AG08396 (cell line): Measurements from ENCODE around the gene IGF2R.
"Not testable (repeated sequence)": the region's sequence is repeated elsewhere in the genome, so short reads cannot be mapped to it uniquely, and the experiment has no call there.

ENCODE experiments used
- DNase-seq: peaks from one replicate; pipeline ENCODE4 v3.0.0; 2012; ENCODE audit warnings: low spot score, mixed read lengths

Gene IGF2R

DNA sequence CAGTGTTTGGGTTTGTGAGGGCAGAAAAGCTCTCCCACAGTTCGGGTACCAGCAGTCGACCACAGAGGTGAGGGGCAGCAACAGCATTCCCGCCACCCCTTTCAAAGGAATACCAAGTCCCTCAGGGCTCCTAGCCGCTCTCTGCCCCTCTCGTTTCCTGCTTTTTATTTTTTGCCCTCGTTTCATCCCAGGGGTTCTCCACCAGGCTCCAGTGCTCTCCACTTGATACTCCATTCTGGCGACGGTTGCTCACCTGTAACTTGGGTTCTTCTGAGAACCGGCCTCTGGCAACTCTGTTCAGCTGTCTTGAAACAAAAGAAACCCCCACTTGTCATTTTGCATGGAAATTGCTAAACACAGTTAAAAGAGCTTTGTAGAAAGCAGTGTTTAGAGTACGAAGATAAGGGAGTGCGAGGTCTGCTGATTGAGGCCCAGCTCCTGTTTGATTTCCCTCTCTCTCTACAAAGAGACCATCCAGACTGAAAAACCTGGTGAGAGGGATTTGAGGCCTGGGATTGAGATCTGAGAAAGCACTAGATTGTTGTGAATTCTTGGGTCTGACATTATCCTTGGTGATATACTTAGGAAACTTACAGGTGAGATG, 28.7 kb downstream of the IGF2R start:
- DNase-seq, result no peak

DNA sequence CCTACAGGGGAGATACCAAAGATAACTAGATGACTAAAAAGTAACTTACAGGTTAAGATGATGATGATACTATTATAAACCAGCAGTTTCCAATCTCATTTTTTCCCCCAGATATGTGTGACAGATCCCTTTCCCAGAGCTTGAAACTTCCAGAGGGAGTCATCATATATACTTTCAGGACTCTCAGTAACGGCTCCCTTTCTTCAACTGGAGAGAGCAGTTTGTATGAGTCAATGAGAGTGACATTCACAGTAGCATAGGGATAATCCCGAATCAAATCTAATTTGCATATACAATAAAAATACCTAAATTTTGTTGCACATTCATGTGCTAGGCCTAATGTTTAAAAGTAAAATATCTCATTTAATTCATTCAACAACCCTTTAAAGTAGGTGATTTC, 29.7 kb downstream of the IGF2R start:
- no peak for DNase-seq

DNA sequence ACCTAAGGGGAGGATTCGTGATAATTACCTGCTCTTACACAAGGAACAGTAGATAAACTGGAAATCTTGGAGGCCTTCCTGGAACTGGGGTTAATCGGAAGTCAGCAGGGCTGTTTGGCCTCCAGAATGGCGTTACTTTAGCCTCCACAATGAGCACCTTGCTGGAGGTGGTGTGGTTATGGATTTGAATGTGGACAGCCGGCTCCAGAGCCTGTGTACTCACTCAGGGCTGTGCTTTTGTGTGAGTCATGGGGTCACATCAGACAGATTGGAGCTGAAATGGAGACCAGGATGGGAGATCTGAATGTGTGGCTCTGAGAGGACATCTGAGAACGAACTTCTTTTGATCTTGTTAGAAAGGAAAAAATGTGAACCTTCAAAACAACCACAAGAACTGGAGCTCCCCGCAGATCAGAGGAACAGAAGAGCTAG, 30.4 kb downstream of the IGF2R start:
- no peak for DNase-seq

DNA sequence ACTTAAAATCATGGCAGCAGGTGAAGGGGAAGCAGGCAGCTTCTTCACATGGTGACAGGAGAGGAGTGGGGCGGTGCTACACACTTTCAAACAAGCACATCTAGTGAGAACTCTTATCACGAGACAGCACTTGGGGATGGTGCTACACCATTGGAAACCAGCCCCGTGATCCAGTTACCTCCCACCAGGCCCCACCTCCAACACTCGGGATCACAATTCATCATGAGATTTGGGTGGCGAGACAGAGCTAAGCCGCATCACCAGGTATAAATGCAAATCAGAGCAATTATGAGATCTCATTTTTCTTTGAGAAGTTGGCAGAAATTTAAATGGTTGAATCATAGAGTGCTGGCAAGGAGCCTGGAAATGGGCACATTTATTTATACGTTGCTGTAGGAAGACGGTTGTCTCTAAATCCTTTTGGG, 31.4 kb downstream of the IGF2R start:
- DNase-seq, result no peak

DNA sequence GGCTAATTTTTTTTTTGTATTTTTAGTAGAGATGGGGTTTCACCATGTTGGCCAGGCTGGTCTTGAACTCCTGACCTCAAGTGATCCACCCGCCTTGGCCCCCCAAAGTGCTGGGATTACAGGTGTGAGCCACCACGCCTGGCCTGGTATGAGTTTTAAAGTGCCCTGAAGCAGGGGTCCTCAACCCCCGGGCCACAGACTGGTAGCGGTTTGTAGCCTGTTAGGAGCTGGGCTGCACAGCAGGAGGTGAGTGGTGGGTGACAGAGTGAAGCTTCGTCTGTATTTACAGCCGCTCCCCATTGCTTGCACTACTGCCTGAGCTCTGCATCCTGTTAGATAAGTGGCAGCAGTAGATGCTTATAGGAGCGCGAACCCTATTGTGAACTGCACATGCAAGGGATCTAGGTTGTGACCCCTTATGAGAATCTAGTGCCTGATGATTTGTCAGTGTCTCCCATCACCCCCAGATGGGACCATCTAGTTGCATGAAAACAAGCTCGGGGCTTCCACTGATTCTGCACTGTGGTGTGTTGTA, 32.1 kb downstream of the IGF2R start:
- DNase-seq, result not testable (repeated sequence)

DNA sequence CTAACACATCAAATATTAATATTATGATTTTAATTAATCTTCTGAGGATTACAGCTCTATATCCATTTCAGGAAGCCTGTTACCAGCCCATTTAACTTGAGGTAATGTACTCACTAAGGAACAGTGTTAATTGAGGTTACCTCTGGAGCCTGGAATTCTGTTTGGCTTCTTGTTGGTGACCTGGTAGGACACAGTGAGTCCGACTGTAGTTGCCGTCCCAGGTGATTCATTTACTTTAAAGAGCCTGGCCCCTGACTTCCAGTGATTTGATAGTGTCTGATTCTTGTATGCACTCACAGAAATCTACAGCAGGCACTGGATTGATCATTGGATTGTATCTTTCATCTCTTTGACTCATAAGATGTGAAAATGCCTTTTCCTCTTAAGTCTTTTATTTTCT, 34.0 kb downstream of the IGF2R start:
- no peak for DNase-seq

DNA sequence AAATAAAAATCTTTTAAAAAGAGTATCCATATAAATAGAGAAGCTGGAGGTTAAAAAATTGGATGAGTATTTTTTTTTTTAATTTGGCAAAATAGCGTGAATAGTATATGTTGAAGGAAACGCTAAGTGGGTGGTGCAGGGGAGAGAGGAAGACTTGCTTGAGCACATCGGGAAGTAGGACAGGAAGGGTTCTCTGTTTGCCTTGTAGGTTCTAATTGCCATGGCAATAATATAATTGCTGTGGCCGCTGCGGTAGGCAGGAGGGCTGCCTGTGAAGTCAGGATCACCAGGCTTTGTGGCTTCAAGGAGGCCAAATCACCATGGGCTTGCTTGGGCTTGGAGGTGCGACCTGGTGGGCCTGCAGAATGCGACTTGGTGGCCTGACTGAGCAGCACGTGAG, 35.1 kb downstream of the IGF2R start:
- DNase-seq, result no peak

DNA sequence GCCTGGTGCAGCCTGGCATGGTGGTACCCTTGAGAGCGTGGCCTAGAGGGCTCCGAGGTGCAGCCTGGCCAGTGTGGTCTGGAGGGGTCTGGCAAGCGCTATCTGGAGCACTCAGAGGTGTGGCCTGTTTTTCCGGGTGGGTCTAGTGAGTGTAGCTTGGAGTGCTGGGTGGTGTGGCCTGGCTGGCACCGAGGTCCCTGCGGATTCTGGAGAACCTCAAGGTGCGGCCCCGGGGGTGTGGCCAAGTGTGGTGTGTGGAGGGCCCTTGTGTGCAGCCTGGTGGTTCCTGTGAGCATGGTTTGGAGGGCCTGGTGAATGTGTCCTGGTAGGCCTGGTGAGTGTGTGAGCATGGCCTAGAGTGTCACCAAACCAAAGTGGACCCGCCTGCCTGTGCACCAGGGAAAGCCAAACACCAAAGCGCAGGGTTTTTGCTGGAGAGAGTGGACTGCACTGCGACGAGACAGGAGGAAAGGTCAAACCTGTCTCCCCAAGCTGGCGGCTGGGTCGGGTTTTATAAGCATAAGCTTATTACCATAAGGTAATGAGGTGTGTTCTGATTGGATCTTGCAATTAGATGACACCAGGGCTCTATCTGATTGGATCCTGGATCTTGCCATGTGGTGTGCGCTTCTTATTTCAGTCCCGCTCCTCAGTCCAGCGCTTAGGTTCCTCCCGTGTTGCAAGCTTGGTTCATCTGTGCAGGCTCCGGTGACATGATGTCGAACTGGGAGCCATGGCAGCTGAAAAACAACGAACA, 35.7 kb downstream of the IGF2R start:
- no peak for DNase-seq

DNA sequence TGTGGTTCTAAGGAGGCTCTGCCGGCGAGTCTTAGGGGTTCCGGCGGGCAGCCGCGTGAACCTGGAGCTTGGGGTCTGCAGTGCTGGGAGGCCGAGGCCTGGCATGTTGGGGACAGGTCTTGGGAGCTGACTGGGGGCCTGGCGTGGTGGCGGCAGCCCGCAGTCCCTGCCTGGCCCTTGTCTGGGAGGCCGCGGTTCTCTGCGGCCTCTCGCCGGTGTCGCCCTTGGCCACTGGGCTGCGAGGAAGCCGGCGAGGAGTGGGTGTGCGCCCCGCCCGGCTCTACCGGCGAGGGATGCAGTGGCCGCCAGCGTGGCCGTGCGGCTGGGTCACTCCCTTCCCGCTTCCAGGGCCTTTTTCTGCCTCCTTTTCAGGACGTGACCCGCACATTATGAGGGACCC, 36.3 kb downstream of the IGF2R start:
- no peak for DNase-seq

DNA sequence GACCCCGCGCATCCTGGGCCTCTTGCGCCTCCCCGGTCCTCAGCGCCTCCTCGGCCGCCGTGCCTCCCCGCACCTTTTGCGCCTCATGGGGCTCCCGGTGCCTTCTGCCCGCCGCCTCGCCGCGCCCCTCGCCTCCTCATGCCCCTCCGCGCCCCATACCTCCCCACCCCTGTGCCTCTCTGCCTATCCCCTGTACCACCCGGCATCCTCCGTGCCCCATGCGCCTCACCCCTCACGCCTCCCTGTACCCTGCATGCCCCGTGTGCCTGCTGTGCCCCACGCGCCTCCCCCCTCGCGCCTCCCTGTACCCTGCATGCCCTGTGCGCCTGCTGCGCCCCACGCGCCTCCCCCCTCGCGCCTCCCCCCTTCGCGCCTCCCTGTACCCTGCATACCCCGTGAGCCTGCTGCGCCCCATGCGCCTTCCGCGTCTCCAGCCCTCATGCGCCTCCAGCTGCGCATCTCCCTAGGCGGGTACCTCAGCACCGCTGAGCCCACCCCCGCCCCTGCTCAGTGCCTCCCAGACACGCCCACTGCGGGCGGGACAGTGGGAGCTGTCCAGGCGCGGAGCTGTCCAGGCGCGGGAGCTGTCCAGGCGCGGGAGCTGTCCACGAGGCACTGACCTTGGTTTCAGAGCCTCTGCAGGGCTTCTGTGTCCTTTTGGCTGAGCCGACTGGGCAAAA, 37.1 kb downstream of the IGF2R start:
- DNase-seq, result peak; percentile 74

DNA sequence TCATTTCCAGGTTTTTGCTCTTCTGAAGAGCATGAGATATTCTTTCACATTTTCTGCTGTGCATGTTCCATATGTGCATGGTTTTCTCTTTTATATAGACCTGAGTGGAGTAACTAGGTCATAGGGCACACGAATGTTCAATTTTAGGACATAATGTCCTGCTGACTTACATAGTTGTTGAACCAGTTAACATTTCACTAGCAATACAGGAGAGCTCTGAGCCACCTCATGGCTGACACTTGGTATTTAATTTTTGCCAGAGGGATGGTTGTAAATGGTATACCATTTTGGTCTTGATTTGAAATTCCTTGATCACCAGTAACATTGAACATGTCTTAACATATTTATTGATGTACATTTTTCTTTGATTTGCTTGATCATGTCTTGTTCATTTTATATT, 38.3 kb downstream of the IGF2R start:
- no peak for DNase-seq

DNA sequence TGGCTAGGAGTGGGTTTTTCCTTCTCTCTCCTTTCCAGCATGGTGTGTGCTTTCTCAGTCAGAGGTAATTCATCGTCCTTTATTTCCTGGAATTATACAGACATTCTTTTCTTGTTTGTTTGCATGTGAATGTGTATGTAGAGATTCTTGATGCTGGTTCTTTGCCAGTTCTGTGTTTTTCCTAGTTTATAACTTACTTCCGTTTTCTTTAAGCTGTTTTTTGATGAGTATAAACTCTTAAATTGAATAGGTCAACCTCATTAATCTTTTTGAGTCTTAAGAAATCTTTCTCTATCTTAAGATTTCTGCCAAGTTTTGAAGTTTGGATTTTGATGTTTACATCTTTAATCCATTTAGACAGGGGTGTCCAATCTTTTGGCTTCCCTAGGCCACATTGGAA, 38.7 kb downstream of the IGF2R start:
- DNase-seq, result no peak

DNA sequence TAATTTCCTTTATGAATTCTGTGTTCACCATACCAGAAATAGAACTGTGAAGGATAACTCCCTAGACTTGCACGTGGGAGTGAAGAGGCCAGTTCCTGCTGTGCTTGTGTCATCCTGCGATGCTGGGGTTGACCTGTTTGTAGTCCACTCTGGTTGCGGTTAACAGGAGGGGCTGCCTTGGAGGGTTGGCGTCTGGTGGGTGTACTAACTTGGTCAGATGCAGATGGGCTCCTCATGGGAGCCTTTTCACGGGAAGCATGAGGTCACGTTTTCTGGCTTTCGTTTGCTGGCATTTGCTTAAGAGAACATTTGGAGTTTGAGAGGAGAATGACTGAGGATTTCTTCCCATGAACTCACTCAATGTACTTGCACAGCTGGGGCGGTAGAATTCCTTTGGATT, 41.2 kb downstream of the IGF2R start:
- peak; percentile 35 for DNase-seq

DNA sequence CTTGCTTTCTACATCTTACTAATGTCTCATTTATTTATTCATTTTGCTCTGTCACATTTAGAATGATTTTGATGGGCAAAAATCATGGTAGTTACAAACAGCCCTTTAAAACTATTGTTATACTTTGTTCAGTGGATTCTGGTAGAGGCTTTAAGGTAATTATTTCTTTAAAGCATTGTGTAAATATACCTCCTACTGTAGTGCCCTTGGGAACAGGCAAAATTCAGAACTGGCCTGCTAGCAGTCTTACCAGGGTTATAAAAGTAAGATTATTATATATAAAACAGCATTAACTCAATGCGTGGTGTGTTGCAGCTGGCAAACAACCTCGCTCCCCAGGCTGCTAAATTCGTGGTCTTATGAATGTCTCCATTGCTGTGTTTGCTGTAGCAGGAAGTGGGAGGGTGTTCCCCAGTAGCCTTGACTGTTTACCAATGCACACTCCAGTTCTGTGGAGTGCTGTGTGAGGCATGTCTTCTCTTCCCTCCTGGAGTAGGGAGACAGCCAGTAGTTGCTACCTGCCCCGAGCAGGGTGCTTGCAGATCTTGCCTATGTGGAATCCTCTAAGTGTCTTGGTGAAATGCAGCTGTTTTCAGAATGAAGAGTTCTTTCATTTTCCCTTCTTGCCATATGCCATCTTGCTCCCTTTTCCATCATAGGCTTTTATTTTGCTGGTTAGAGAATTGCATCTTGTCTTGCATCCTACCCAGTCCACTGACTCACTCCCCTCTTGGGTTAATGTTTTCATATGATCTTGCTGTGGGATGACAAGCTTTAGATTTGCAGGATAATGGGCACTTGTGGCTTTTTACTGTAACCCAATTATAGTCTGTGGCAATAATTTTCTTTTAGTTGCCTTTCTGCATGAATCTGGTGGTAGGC, 45.3 kb downstream of the IGF2R start:
- no peak for DNase-seq

DNA sequence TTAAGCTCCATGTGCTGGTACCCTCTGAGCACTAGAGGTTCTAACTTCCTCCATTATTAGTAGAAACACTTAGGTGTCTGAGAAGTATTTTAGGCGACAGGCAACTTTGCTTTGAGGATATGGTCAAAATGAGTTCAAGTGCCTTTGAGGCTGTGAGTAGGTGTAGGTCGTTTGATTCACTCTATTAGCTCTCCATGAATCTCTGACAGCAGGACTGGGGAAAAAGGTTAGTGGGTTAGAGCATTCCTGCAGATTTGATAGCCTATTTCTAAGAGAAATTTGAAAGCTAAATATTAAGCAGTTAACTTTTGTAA, 45.9 kb downstream of the IGF2R start:
- DNase-seq, result no peak

DNA sequence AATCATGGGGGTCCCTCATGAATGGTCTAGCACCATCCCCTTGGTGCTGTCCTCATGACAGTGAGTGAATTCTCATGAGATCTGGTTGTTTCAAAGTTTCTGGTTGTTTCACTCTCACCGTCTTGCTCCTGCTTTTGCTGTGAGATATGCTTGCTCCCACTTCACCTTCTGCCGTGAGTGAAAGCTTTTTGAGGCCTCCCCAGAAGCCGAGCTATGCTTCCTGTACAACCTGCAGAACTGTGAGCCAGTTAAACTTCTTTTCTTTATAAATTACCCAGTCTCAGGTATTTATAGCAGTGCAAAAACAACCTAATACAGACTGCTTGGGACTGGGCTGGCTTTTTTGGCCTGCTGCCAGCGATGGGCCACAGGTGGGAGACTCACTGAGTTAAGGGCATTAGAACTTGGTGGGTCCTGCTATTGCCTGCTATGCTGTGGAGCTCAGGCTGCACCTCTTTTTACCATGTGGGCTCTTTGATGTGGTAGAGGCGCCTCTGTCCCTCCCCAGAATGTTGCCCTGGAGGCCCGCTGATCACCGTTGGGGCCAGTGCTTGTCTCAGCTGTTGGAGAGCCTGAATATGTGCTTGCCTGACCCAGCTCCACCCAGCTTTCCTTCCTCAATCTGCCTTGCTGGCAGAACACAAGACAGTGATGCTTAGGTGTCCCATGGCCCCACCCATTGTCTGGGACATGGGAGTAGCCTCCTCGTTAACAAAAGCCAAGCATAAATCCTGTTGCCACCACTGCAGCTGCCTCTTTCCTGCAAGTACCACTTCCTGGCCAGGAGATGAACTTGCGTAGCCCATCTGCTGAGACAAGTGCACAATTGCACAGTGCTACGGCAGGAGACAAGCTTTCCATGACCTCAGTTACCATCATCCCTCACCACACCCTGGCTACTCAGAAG, 47.1 kb downstream of the IGF2R start:
- DNase-seq, result no peak

DNA sequence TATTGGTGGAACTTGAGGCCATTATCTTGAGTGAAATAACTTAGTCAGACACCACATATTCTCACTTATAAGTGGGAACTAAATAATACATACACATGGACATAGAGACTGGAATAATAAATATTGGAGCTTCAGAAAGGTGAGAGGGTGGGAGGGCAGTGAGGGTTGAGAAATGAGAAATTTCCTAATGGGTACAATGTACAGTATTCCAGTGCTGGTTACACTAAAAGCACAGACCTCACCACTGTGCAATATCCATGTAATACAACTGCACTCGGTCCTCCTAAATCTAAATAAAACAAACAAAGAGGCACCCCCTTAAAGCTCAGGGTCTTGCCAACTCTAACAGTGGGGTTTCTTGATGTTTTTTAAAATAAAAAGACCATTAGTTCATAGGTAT, 53.2 kb downstream of the IGF2R start:
- no peak for DNase-seq

DNA sequence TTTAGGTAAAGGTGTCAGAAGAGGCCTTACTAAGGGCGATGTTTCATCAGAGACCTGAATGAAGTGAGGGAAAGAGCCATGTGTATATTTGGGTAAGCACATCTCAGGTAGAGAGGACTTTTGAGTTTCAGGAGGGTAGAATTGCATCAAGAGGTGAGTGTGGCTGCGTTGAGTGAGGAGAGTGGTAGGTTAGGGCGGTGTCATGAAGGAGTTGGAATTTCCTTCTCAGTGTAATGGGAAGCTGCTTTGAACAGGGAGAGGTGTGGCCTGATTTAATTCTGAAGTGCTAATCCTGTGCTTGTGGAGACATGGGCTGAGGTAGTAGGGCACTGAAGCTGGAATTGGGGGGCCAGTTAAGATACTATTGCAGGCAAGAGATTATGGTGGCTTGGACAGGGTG, 53.9 kb downstream of the IGF2R start:
- no peak for DNase-seq

DNA sequence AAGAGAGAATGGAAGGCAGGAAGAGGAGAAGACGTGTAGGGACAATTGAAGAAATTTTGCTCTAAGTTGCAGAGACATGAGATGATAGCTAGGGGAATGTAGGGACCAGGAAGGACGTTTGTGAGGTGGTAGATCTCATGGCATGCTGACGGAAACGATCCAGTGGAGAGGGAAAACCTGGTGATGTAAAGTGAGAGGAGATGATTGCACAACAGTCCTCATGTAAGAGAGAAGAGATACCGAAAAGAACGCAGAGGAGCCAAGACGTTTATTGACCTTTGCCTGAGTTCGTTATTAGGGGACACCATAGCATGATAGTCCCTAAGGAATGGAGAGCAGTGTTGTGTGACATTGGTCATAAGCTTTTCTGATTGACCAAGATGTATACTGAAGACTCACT, 55.3 kb downstream of the IGF2R start:
- no peak for DNase-seq

DNA sequence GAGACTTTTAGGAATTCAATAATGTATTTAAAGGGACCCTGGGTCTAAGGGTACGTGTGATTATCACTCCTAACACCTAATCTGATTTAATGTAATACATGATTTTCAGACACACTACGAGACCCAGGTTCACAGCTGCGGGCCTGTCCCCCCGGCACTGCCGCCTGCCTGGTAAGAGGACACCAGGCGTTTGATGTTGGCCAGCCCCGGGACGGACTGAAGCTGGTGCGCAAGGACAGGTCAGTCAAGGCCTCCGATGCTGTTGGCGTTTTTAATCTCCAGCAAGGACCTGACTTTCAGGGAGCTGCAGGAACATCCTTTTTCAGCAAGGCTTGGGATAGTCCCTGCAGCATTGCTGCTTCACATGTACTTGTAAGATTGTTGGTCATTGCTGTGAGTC, 58.2 kb downstream of the IGF2R start:
- no peak for DNase-seq

DNA sequence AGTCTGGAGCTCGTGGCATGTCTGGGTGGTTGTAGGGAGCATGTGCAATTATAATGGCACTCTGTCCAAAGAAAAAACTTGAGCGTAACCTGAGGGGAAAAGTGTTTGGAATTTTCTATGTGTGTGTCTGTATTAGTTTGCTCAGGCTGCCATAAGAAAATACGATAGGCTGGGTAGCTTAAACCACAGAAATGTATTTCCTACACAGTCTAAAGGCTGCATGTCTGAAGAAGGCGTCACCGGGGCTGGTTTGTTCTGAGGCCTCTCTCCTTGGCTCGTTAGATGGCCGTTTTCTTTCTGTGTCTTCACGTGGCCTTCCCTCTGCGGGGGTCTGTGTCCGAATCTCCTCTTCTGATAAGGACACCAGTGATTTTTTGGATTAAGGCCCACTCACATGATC, 59.0 kb downstream of the IGF2R start:
- DNase-seq, result no peak
